GM20431 (cell line): Measurements from ENCODE around the gene CASTOR1.

Experiments
- in situ Hi-C: fragments of 300-500 bp; cut with MseI, MboI; formaldehyde crosslinking; loops from one replicate; pipeline ENCODE4 v1.15.0; 2020; ENCODE audit warnings: low sequenced_read_pairs; ENCODE audit not compliant: unreplicated experiment

CASTOR1 gene

DNA sequence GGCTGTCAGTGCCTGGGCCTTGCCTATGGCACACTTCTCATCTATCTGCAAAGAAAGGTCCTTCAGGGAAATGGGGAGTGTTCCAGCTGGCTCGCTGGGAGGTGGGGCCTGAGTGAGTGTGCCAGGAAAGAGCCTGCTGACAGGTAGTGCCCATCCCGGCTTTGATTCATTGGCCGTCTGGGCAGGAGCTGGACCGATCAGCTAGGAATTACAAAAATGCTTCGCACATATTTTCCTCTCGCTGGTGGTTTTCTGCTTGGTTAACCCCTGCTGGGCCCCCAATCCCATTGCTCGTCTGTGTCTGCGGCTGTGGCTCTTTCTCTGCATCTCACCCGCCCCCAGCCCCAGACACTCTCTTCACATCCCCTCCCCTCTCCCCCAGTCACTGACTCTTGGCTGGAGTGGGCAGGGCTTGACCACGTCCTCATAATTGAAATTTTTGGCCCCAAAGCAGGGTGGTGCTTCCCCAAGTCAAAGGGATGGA, 53.6 kb downstream of the CASTOR1 start:
- in situ Hi-C loops, result no loop called here
